HG02938 (cell line): Measurements from ENCODE around the gene TAS1R1.

ENCODE experiments used
- ATAC-seq: cut with Tn5 transposase; IDR thresholded peaks from one replicate; pipeline ENCODE4 v1.9.1; 2021; ENCODE audit warnings: mild to moderate bottlenecking, moderate library complexity; ENCODE audit not compliant: unreplicated experiment

TAS1R1 gene

GRCh38 chr1:6627841-6628545 is 72.9 kb downstream of the TAS1R1 start:
- no peak for ATAC-seq

DNA sequence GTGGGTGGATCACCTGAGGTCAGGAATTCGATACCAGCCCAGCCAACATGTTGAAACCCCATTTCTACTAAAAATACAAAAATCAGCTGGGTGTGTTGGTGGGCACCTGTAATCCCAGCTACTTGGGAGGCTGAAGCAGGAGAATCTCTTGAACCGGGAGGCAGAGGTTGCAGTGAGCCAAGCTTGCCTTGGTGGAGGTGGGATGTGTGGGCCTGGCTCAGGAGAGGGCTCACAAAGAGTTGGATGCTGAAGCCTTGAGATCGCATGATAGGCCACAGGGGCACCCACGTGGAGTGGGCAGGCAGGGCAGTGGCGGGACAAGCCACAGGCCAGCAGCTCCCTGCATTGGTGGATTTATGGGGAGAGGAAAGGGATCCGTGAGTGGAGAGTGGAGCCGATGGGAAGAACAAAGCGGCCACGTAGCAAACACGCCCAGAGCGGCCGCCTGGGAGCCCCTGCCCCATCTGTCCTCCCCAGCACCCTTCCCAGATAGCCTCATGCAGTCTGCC is 73.9 kb downstream of the TAS1R1 start:
- no peak for ATAC-seq
